Forelimb muscle (tissue), 1 donor: ENCODE results near the gene TLL2. TPM values are rescaled to one million over a fixed set of nuclear protein-coding genes. Genes with fewer than 3 reads are reported as not detected.

Experiments
- DNase-seq: peaks from one replicate; pipeline ENCODE4 v3.0.0-alpha.2; 2013; ENCODE audit warnings: low read depth
- polyA plus RNA-seq: library from polyadenylated mRNA; unstranded; fragments of 120-200 nt; gene quantifications from one replicate; pipeline ENCODE4 v1.2.1, GENCODE V29; 2013; ENCODE audit not compliant: insufficient read length

The TLL2 gene
- polyA plus RNA-seq, 1 donor = 2.1 TPM

DNA sequence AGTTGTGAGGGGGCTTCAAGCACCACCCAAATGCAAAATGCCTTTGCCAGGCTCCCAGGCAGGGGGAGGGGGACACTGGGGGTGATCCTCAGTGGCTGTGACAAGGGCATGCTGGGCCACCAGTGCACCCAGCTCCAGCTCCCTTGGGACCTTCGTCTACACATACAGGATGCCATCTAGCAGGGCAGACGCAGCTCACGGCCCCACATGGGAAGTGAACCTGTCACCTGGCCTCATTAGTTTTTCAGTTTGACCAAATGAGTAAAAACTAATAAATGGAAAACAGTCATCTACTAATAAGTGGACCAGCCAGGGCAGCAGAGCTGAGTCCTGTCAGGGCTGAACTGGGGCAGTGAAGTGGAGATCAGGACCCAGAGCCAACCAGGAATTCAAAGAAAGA lies 50.2 kb downstream of the TLL2 start:
- no peak for DNase-seq

DNA sequence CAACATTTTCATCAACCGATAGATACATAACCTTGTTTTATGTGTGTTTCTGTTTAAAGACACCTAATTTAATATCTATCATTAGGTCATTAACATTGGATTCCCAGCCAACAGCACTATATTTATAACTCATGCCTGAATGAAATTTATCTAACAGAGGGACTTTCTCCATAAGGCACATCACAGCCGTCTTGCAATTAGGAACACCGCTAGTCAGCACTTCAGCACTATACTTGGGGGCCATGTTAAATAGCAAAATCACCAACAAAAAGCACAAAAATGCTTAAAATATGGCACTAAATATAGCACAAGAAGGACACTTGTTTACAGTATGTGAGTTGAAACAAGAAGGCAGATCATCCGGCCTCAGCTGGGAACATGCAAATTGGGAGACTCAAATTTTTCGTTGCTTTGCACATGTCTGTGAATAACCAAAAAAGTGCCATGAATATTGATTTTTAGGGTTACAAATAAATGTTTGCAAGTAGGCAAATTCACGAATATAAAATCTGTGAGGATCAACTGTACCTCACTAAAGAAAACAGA lies 51.0 kb downstream of the TLL2 start:
- DNase-seq = no peak

- DNase-seq = no peak
Measured at GRCh38 chr10:96460316-96460715, 53.4 kb downstream of the TLL2 start.

GRCh38 chr10:96457341-96457740 lies 56.4 kb downstream of the TLL2 start:
- DNase-seq = no peak

GRCh38 chr10:96456296-96456840 lies 57.4 kb downstream of the TLL2 start:
- no peak for DNase-seq

GRCh38 chr10:96453856-96454583 lies 59.7 kb downstream of the TLL2 start:
- peak; percentile 16 for DNase-seq

DNA sequence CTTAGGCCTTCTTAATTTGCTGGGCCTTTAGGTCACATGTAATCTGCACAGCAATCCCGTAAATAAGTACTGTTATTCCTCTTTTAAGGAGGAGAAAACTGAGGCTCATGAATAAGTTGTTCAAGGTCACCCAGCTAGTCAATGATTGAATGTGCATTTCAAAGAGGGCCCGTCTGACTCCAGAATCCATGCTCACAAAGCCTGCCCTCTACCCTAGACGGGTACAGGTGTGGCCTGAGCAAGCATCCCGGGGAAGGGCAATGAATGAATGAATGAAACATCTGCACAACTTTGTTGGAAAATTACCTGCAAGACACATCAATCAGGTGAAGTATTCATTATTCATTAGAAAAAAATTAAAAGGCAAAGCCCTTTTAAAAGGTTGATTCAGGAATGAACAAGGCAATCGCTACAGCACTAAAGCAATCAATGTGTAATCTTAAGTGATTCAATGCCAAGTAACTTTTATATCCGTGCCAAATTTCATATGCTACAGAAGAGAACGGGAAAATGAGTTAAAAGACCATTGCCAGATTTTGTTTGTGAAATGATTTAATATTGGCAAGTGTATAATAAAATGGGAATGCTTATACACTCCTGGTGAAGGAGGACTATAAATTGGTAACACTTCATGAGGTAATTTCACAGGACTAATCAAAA lies 61.1 kb downstream of the TLL2 start:
- no peak for DNase-seq

GRCh38 chr10:96450529-96451207 lies 63.1 kb downstream of the TLL2 start:
- DNase-seq = no peak

DNA sequence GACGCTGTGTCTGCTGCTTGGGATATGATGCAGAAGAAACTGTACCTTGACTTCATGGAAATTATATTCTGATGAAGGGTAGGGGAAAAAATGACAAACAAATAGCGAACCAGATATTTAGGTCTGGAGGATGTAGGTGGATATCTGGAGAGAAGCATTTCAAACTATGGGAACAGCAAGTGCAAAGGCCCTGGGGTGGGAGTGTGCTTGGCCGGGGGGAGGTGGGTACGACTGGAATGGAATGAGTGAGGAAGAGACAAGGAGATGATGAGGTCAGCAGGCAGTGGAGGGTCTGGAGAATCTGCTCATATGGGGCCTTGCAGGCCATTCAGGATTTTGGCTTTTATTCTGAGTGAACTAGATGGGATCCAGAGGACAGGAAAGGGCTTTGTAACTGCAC lies 65.2 kb downstream of the TLL2 start:
- no peak for DNase-seq

- peak; percentile 70 for DNase-seq
Measured at GRCh38 chr10:96448021-96448457, 65.7 kb downstream of the TLL2 start.

GRCh38 chr10:96446966-96447596 lies 66.6 kb downstream of the TLL2 start:
- DNase-seq = no peak

DNA sequence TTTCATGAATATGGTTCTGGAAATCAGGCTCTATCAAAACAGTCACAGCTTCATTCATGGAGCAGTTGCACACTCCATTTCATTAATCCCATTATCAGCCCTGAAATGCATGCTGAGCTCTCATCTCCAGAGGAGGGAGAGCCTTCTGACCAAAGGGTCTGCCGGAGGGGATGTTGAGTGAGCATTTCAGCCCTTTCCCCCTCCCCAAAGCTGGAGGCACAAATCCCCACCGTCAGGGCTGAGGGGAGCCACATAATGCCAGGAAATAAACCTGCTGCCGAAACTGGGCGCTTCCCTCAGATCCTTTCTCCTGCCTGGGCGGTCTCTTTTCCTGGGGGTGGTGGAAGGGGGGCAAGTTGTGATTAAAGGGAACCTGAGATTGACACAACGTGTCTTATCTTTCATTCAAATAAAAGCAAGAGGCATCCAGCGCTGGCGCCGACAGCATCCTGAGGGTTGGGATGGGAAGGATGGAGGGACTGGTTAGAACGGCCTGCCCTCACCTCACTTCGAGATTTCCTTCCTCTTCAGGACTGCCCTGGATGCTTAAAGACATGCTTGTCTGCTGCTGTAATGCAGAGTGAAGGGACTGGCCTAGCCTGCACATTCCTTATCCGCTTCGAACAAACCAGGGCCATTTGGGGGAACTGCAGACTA lies 71.6 kb downstream of the TLL2 start:
- DNase-seq = no peak

GRCh38 chr10:96441322-96441885 lies 72.3 kb downstream of the TLL2 start:
- DNase-seq = no peak

- peak; percentile 83 for DNase-seq
Measured at GRCh38 chr10:96440361-96441292, 73.1 kb downstream of the TLL2 start.

DNA sequence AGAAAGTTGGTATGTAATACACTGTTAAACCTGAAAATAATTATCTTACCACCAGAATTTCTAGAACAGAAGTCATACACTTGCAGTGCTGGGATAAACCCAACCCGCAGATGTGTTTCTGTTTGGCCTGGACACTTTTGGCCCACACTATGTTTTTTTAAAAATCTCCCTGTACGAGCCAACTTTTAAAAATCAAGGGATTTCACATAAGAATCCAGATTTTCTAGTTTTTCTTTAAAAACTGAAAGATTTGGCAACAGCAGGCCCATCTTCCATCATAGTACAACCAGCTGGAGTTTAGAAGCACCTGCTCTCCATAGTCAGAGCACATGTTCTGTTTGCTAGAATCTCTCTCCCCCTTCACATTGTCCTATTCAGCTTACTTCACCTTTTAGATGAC lies 74.0 kb downstream of the TLL2 start:
- DNase-seq = peak; percentile 62

- DNase-seq = no peak
Measured at GRCh38 chr10:96436035-96436434, 77.7 kb downstream of the TLL2 start.

GRCh38 chr10:96431211-96431970 lies 82.3 kb downstream of the TLL2 start:
- DNase-seq = no peak

DNA sequence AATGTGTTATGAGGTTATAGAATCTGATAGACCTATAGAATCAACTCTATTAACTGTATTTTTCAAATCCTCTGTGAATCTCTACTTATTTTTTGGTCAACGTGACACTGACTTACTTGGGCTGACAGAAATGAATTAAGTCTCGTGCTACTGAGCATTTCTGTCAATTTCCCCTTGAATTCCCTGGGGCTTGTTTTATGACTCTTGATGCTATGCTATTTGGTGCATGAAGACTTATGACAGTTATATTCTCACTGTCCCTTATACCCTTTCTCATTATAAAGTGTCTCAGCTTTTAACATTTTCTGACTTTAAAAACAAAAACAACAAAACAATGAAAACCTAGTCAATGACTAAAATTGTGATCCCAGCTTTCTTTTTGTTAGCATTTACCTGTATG lies 86.4 kb downstream of the TLL2 start:
- no peak for DNase-seq

- no peak for DNase-seq
Measured at GRCh38 chr10:96422525-96422924, 91.2 kb downstream of the TLL2 start.
